ENCODE measurements around the gene ATF1.
A peak's percentile ranks its signal among the peaks of the same experiment; 100 is the strongest.

Gene ATF1

GRCh38 chr12:50763639-50764285, at the start of gene ATF1:
Gene ATF1, plus strand, starts transcription at chr12:50764101. Its CDS starts 16,045 bp downstream, at chr12:50780146.
- DNase-seq: peak; percentile 73 to 88

- DNase-seq: no peak
These were observed 48.7 kb upstream of the ATF1 start for GRCh38 chr12:50715174-50715573.

DNA sequence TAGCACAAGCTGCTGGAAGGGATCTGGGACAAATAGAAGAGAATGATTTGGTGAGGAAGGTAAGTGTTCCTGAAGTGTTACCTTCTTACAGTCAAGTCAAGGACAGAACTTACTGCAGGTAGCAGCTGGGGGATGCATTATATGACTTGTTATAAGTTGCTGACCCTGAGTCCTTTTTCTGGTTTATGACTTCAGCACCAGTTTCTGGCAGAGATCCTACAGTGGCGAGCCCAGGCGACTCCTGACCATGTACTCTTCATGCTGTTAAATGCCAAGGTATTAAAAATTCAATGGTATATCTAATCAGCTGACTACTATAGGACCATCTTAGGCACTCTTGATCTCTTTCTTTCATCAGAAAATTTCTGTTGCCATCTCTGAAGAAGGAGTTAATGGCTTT, 45.1 kb upstream of the ATF1 start:
- DNase-seq: no peak

- no peak for DNase-seq
These were observed 43.8 kb upstream of the ATF1 start for GRCh38 chr12:50720085-50720484.

DNA sequence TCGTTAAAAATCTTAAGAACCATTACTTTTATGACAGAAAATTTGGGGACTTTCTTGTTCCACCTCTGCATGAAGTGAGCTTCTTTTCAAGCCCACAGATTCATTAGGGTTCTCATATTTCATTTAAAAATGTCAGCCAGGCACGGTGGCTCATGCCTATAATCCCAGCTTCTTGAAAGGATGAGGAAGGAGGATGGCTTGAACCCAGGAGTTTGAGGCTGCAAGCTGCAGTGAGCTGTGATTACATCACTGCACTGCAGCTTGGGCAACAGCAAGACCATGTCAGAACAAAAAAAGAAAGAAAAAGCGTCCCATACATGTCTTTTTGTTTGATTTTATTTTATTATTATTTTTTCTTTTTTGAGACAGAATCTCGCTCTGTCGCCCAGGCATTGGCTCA, 43.4 kb upstream of the ATF1 start:
- no peak for DNase-seq

DNA sequence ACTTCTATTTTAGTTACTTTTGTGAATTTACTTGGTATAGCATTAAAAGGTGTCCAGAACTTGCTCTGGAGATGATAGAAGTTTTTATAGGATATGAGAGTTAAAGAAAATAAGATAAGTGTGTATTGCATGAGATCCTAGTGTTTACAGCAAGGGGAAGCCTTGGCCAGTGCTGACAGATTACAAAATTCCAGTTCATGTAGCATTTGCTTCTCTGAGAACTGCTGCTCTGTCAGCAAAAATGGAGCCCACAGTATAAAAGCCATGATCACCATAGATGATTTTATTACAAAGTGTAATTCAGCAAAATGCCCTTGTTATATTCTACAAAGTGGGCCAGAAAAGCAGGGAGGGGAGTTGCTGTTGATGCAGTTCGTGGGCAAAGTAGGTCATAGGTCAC, 40.0 kb upstream of the ATF1 start:
- no peak for DNase-seq

DNA sequence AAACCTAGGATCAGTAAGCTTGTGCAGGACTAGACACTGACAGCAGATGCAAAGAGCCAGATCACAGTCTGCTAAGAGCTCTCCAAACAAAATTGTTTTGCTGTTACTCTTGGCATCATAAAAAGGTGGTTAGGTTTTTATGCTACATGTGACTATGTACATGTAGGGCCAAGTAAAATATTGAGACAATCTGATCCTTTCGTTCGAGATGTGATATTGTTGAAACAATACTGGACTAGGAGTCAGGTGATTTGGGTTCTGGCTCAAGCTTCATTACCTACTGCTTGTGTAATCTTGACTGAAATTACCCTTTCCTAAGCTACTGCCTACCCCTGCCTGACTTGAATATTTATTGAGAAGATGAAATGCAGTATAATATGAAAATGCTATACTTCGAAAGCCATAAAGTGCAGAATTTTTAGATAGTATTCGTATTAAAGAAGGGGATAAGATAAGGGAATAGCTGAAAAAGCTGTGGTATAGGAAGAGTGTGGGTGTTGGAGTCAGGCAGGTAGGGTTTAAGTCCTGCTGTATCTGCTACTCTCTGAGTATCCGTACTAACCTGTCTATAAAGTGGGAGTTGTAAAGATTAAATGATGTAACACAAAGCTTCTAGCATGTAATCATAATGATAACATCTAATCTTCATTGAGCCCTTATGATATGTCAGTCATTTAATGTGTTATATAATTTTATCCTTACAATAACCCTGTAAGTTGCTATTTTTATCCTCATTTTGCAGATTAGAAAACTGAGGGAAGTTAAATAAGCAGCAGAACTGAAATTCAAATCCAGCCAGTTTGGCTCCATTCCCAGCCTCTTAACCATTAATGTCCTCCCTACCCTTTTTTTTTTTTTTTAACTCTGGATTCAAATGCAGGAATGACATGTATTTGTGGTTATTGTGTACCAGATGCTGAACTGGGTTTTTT, 38.6 kb upstream of the ATF1 start:
- no peak for DNase-seq

GRCh38 chr12:50727466-50727865, 36.4 kb upstream of the ATF1 start:
- DNase-seq: no peak

DNA sequence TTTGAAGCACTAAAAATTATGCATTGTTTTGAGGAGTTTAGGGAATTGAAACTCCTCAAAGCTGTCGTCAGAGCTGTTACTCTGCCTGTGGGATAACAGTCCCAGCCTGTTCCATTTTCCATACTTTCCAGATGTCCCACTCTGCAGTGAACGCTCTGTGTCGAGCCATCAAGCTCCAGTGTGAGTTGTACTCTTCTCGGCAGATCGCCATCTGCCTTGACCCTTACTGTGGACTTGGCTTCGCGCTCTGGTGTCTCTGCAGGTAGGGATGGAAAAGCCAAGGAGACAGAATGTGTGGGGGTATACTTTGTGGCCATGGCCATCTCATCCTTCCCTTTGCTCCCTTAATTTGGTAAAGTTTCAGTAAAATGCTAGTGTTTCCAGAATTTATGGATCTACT, 35.5 kb upstream of the ATF1 start:
- no peak for DNase-seq

DNA sequence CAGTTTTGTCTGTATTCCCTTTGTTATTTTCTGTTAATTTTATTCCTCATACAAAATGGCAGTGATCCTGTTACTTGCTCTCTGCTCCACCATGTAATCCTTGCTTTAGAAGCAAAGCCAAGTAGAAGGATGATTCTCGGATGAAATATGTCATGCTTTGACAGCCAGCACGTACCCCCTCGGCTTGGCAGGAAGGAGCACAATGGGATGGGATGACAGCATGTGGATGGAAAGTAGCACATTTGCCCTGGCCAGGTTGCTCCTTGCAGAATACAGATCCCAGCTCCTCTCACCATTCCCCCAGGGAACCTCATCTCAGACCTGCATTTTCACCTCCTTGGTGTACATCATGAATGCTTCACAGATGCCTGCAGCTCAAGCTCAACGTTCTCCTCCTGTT, 35.1 kb upstream of the ATF1 start:
- no peak for DNase-seq

- no peak for DNase-seq
These were observed 31.3 kb upstream of the ATF1 start for GRCh38 chr12:50732591-50732990.

DNA sequence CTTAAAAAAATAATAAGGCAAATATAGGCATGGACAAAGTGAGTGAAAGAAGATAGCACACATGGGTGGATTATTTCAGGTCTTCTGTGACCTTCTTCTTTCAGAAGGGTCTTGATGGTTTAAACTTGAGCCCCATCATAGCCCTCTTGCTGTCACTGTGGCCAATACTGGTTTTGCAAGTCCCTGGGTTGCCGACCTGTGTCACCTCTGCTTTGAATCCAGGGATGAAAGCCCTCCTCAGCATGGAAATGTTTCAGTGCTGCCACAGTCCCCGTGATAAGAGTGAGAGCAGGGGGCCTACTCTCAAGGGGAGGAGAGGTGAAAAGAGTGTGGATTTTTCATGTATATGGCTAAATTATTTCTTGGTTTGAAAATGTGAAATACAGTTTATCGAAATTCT, 30.2 kb upstream of the ATF1 start:
- DNase-seq: no peak

DNA sequence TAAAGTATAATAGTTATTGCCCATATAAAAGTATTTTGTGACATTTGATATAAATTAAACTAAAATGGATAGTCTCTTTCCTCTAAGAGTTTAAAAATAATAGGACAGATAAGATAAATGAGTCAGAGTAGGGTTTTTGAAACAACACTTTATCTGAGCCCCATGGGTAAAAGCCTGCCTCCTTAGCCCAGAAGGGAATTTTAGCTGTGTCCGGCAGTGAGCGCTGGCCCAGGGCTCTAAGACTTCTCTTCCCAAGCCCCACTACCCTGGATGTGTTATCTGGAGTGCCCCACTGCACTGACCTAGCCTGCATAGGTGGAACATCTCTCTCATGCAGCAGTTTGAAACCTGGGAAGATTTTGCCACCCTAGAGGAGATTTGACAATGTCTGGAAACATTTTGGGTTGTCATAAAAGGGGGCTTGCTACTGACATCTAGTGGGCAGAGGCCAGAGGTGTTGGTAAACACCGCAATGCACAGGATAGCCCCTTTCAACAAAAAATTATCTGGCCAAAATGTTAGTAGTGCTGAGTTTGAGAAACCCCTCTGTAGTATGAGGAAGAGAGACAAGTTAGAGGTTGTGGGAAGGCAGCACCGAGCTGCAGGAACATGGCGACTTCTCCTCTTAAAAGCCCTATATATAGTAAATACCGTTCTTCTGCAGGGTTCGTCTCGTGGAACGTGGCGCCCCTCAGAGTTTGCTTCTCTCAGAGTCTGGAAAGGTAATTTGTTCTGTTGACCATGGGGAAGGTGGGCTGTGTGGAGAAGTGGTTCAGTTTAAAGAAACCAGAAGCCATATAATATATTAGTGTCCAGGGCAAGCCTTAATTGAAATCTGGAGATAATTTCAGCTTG, 29.3 kb upstream of the ATF1 start:
- peak; percentile 25 to 29 for DNase-seq

DNA sequence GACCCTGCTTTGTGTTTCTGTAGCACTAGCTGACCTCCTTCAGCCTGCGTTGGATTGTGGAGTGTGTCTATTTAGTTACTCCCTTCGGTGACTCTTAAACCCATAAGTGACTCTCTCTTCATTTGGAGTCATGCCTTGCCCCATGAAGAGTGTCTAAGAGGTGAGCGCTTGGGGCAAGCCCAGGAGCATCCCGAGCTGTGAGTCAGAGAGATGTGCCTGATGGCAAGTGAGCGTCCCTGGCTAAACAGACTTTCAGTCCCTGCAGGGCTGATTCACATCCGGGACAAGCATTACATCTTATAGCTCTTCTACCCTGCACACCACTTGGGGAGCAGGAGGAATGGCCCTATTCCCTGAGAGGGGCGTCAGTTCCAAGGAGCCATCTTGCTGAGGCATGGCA, 24.3 kb upstream of the ATF1 start:
- DNase-seq: no peak

DNA sequence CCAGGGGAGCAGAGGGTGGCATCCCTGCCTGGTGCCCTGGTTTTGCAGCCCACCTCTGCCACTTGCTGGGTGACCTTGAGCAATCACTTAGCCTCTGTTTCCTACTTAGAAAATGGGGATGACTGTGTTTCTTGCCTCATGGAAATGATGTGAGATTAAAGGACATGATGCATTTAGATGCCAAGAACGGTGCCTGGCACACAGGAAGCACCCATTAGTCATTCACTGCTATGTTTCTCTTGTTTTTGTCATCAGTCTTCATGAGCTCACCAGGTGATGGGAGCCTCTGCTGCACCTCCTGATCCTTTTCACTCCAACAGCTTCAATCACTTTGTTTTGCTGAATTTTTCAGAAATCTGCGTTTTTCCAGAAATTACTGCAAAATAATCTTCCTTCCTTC, 23.6 kb upstream of the ATF1 start:
- DNase-seq: no peak

DNA sequence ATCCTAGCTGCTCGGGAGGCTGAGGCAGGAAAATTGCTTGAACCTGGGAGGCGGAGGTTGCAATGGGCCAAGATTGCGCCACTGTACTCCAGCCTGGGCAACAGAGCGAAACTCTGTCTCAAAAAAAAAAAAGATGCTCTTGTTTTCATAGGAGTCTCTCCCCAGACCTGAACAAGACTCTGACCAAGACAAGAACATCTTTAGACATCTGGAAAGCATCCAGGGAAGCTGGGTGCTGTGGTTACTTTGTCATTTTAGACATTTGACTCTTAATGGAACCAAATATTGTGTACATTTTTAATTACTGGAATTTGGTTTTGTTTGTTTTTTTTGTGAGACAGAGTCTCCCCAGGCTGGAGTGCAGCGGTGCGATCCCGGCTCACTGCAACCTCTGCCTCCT, 21.1 kb upstream of the ATF1 start:
- no peak for DNase-seq

- no peak for DNase-seq
These were observed 18.0 kb upstream of the ATF1 start for GRCh38 chr12:50745861-50746260.

DNA sequence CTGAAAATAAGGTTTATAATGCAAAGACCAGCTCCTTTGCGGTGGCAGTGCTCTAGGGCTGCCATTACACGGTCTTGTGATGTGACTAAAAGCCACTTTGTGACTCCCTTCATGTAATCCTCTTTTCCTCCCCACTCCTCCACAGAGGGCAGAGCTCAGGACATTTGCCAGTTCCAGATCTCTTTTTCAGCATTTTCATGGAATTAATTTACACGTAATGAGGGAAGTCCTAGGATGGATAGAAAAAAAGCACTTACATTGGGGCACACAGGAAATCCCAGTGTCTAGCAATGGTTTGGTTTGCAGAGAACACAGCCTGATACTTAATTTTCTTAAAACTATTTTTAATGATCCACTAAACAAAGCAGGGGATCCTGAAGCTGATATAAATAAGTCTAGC, 17.5 kb upstream of the ATF1 start:
- no peak for DNase-seq

- no peak for DNase-seq
These were observed 16.1 kb upstream of the ATF1 start for GRCh38 chr12:50747817-50748216.

DNA sequence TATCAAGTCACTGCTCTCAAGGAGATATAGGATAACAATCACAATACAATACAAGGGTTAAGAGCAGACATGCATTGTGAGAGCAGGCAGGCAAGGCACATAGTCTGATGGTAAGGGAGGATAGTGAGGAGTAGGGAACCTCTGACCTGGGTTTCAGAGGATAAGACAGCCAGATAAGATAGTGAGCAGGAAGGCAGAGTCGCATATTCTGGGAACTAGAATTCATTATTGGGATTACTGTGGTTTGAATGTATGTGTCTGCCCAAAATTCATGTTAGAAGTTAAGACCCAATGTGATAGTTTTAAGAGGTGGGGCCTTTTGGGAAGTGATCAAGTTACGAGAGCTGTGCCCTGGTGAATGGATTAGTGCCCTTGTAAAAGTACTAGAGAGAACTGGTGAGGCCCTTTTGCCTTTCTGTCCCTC, 14.4 kb upstream of the ATF1 start:
- no peak for DNase-seq

- no peak for DNase-seq
These were observed 13.5 kb upstream of the ATF1 start for GRCh38 chr12:50750366-50750765.

- DNase-seq: no peak
These were observed 11.8 kb upstream of the ATF1 start for GRCh38 chr12:50751948-50752721.

All from SHP77 (cell line).